Neural cell (in vitro differentiated cells): ENCODE measurements around the gene CXADR. TPM values are rescaled to one million over a fixed set of nuclear protein-coding genes. Genes with fewer than 3 reads are reported as not detected.
"Not testable (repeated sequence)": the region's sequence is repeated elsewhere in the genome, so short reads cannot be mapped to it uniquely, and the experiment has no call there.

Experiments used
- H2AFZ ChIP-seq: fragments of 200-600, 300-800 bp; sonication (generic), shearing (Covaris generic); 2 replicates; pipeline ENCODE4 v1.6.0; 2014; ENCODE audit warnings: low read depth, mild to moderate bottlenecking, antibody characterized with exemption, low read length, moderate library complexity
- H3F3A ChIP-seq: fragments of 200-600 bp; shearing (Covaris generic); 2 replicates; pipeline ENCODE4 v1.6.1; 2016; ENCODE audit warnings: mild to moderate bottlenecking, moderate library complexity, mixed read lengths, antibody characterized with exemption, low read length; ENCODE audit not compliant: insufficient read depth, poor library complexity, severe bottlenecking
- H3K27ac ChIP-seq: fragments of 200-600, 300-800 bp; sonication (generic), shearing (Covaris generic); 2 replicates; pipeline ENCODE4 v1.5.1; 2014; ENCODE audit warnings: mild to moderate bottlenecking, low read length, moderate library complexity
- H3K27me3 ChIP-seq: fragments of 300-800, 200-600 bp; sonication (generic), shearing (Covaris generic); 2 replicates; pipeline ENCODE4 v1.6.0; 2014; ENCODE audit warnings: mild to moderate bottlenecking, low read depth, low read length, moderate library complexity; ENCODE audit not compliant: insufficient read depth
- H3K36me3 ChIP-seq: fragments of 300-800, 200-600 bp; sonication (generic), shearing (Covaris generic); 2 replicates; pipeline ENCODE4 v1.5.1; 2014; ENCODE audit warnings: mild to moderate bottlenecking, antibody characterized with exemption, low read length, moderate library complexity; ENCODE audit not compliant: insufficient read depth
- H3K4me2 ChIP-seq: fragments of 300-800, 200-600 bp; sonication (generic), shearing (Covaris generic); 2 replicates; pipeline ENCODE4 v1.6.0; 2014; ENCODE audit warnings: mild to moderate bottlenecking, low read length
- H3K4me3 ChIP-seq: fragments of 300-800, 200-600 bp; sonication (generic), shearing (Covaris generic); 2 replicates; pipeline ENCODE4 v1.5.1; 2014; ENCODE audit warnings: mild to moderate bottlenecking, low read length, moderate library complexity
- H3K79me2 ChIP-seq: fragments of 200-600 bp; shearing (Covaris generic); replicated peaks from 2 replicates; pipeline ENCODE4 v1.6.0; 2014; ENCODE audit warnings: mild to moderate bottlenecking, low read length, moderate library complexity; ENCODE audit not compliant: insufficient read depth
- H3K9ac ChIP-seq: fragments of 300-800, 200-600 bp; sonication (generic), shearing (Covaris generic); 2 replicates; pipeline ENCODE4 v1.6.1; 2016; ENCODE audit warnings: mild to moderate bottlenecking, low read length, mixed read lengths
- H3K9me2 ChIP-seq: fragments of 200-600 bp; shearing (Covaris generic); 2 replicates; pipeline ENCODE4 v1.6.1; 2016; ENCODE audit warnings: mild to moderate bottlenecking, low read length, mixed read lengths; ENCODE audit not compliant: insufficient read depth
- H3K9me3 ChIP-seq: fragments of 200-600, 300-800 bp; sonication (generic), shearing (Covaris generic); 2 replicates; pipeline ENCODE4 v1.6.1; 2016; ENCODE audit warnings: mild to moderate bottlenecking, mixed run types, low read length, moderate library complexity, mixed read lengths
- H4K20me1 ChIP-seq: fragments of 200-600 bp; shearing (Covaris generic); 2 replicates; pipeline ENCODE4 v1.6.1; 2016; ENCODE audit warnings: mild to moderate bottlenecking, mixed run types; ENCODE audit not compliant: insufficient read depth
- CTCF ChIP-seq: fragments of 450-650 bp; IDR thresholded peaks from 2 replicates; pipeline ENCODE4 v1.5.1; 2014; ENCODE audit warnings: antibody characterized with exemption, mild to moderate bottlenecking, moderate library complexity; ENCODE audit not compliant: poor library complexity, severe bottlenecking
- EP300 ChIP-seq: fragments of 450-650 bp; conservative IDR thresholded peaks from 2 replicates; pipeline ENCODE4 v1.6.1; 2014; ENCODE audit warnings: antibody characterized with exemption, mild to moderate bottlenecking, moderate library complexity; ENCODE audit not compliant: poor library complexity, severe bottlenecking
- EZH2 ChIP-seq: fragments of 200-600, 300-800 bp; shearing (Covaris generic), sonication (generic); IDR thresholded peaks from 2 replicates; pipeline ENCODE4 v1.6.1; 2014; ENCODE audit warnings: antibody characterized with exemption, low read length, borderline replicate concordance, mild to moderate bottlenecking; ENCODE audit not compliant: insufficient read depth, poor library complexity, severe bottlenecking
- MXI1 ChIP-seq: fragments of 450-650 bp; conservative IDR thresholded peaks from 2 replicates; pipeline ENCODE4 v1.6.1; 2014; ENCODE audit warnings: antibody characterized with exemption, mild to moderate bottlenecking; ENCODE audit not compliant: poor library complexity, severe bottlenecking
- POLR2AphosphoS5 ChIP-seq: IDR thresholded peaks from 2 replicates; pipeline ENCODE4 v1.6.1; 2012
- RAD21 ChIP-seq: fragments of 450-650 bp; conservative IDR thresholded peaks from 2 replicates; pipeline ENCODE4 v1.6.1; 2014; ENCODE audit warnings: antibody characterized with exemption, mild to moderate bottlenecking, moderate library complexity
- REST ChIP-seq: IDR thresholded peaks from 2 replicates; pipeline ENCODE4 v1.6.1; 2012; ENCODE audit warnings: borderline replicate concordance
- SMC3 ChIP-seq: fragments of 450-650 bp; conservative IDR thresholded peaks from 2 replicates; pipeline ENCODE4 v1.6.1; 2014; ENCODE audit warnings: antibody characterized with exemption, mild to moderate bottlenecking, moderate library complexity; ENCODE audit not compliant: poor library complexity
- TAF1 ChIP-seq: IDR thresholded peaks from 2 replicates; pipeline ENCODE4 v1.6.1; 2012; ENCODE audit warnings: low read depth
- polyA plus RNA-seq: library from polyadenylated mRNA; depleted of rRNA; stranded (reverse); fragments of >200 nt; gene quantifications from 2 replicates; pipeline ENCODE4 v1.2.3, GENCODE V29; 2014

Gene CXADR
- polyA plus RNA-seq, 1 donor from 2014 or later: 175 TPM

- Histone ChIP-seq H3K79me2 (no peaks in the 10 kb centered on the region), H3K4me3 (no peak overlapping the region), H3K27me3 (no peaks in the 10 kb centered on the region), H2AFZ (no peak overlapping the region), H3K27ac (no peak overlapping the region), H3K9me2 (no peaks in the 10 kb centered on the region), H3F3A (no peaks in the 10 kb centered on the region), H3K9me3 (no peaks in the 10 kb centered on the region), H3K36me3 (no peaks in the 10 kb centered on the region), H3K4me2 (no peak overlapping the region), H4K20me1 (no peaks in the 10 kb centered on the region), H3K9ac (no peak overlapping the region)
- TF ChIP-seq REST (no peak), TAF1 (no peak), CTCF (no peak), EP300 (no peak), POLR2AphosphoS5 (no peak), SMC3 (no peak), RAD21 (no peak), MXI1 (no peak), EZH2 (no peak)
Observed at GRCh38 chr21:17482928-17483327, 29.9 kb upstream of the CXADR start.

- H3K4me2 ChIP-seq: no peak overlapping the region
- no peak overlapping the region for H2AFZ ChIP-seq
- no peak overlapping the region for H3K27ac ChIP-seq
- no peak for TF ChIP-seq EZH2
- no peak overlapping the region for H3K9ac ChIP-seq
- H3K9me2 ChIP-seq: no peaks in the 10 kb centered on the region
- H4K20me1 ChIP-seq: no peaks in the 10 kb centered on the region
- no peaks in the 10 kb centered on the region for H3K36me3 ChIP-seq
- no peaks in the 10 kb centered on the region for H3K79me2 ChIP-seq
- H3K9me3 ChIP-seq: no peaks in the 10 kb centered on the region
- no peaks in the 10 kb centered on the region for H3K27me3 ChIP-seq
- H3K4me3 ChIP-seq: no peak overlapping the region
- no peaks in the 10 kb centered on the region for H3F3A ChIP-seq
Observed at GRCh38 chr21:17488620-17489019, 24.2 kb upstream of the CXADR start.

GRCh38 chr21:17489565-17489964, 23.3 kb upstream of the CXADR start:
- not testable (repeated sequence) for H3K9me2 ChIP-seq, H3K79me2 ChIP-seq

More at GRCh38 chr21:17489565-17489964, 23.3 kb upstream of the CXADR start:
- not testable (repeated sequence) for H2AFZ ChIP-seq, H3K9ac ChIP-seq, H3K36me3 ChIP-seq, H3K27ac ChIP-seq, H4K20me1 ChIP-seq, H3K9me3 ChIP-seq, H3K27me3 ChIP-seq, H3K4me2 ChIP-seq, H3K4me3 ChIP-seq, H3F3A ChIP-seq
